Measurements from ENCODE around the gene COA1. TPM values are rescaled to one million over a fixed set of nuclear protein-coding genes. Genes with fewer than 3 reads are reported as not detected.

Gene COA1
- polyA plus RNA-seq, 3 donors, result 25.6 to 57.8 (median 56.2) TPM

DNA sequence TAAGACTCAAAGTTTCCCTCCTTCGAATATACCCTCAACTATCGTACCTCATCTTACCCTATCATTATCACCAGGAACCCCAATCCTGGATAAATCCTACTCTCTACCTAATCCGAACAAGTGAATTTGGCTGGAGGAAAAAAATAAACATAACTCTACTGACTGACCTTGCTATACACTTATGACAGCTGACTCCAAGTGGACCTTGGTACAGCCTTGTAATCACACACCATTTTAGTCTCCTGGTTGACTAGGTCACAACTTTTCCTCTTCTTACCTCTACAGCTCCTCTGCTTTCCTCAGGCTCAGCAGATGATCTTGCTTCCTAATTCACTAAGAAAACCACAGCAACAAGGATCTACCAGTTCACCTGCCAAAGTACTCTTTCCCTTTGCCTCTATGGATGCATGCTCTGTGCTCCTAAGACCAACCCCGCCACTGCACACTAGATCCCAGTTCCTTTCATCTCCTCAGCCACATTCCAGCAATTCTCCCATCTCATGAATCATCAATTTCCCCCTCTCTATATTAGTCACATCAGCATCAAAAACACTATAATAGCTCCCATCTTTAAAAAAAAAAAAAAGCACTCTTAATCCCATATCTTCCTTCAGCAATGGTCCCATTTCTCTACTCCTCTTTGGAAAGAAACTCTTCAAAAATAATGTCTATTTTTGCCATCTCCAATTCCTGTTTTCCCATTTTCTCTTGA, 35.5 kb downstream of the COA1 start:
- TF ChIP-seq, protein P1, sequence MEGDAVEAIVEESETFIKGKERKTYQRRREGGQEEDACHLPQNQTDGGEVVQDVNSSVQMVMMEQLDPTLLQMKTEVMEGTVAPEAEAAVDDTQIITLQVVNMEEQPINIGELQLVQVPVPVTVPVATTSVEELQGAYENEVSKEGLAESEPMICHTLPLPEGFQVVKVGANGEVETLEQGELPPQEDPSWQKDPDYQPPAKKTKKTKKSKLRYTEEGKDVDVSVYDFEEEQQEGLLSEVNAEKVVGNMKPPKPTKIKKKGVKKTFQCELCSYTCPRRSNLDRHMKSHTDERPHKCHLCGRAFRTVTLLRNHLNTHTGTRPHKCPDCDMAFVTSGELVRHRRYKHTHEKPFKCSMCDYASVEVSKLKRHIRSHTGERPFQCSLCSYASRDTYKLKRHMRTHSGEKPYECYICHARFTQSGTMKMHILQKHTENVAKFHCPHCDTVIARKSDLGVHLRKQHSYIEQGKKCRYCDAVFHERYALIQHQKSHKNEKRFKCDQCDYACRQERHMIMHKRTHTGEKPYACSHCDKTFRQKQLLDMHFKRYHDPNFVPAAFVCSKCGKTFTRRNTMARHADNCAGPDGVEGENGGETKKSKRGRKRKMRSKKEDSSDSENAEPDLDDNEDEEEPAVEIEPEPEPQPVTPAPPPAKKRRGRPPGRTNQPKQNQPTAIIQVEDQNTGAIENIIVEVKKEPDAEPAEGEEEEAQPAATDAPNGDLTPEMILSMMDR (IDR thresholded peaks at IDR 0.05), result no peak
- no peaks in the 10 kb centered on the region for H3K27me3 ChIP-seq (ENCODE audit: control insufficient read depth in 2 of 2, insufficient read depth in 2 of 2, low read length in 2 of 2)
- H3K27ac Mint-ChIP-seq, result no peak overlapping the region

DNA sequence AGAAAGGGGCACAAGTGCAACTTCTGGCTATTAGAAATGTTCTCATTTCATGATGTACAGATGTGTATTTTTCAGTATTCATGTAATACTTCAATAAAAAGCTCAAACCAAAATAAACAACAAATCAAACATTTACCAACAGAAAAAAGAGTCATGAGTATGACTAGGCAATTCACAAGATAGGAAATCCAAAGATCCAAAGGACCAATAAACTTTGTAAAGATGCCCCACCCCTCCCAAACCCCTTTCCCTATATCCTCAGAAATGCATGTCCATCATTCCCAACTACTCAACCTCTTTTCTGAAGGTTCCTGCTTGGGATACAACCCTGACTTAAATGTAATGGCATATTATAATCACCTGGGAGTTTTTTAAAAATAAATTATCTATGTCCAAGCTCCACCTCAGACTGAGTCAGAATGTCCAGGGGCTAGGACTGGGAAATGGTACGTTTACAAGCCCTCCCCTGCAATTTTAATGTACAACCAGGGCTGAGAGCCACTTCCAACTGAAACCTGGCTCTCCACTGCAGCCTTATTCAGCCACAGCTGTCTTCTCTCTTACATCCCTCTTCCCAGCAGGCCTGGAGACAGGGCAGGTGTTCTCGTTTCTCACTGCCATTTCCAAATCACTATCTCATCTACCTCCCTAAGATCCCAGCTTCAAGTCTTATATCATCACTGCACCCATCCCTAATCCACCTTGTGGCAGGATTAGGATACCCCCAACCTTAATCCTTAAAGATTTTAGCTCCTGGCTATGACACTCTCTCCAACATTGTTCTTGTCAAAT, 36.5 kb downstream of the COA1 start:
- Histone ChIP-seq H3K79me2 (ENCODE audit: insufficient read depth, low read length) (peaks cover 93% of the 10 kb centered on the region), H3K9ac (ENCODE audit: insufficient read depth, low read length, poor library complexity, severe bottlenecking) (no peak overlapping the region), H3K36me3 (replicated peaks in 1 of 2; ENCODE audit: control insufficient read depth in 1 of 2, insufficient read depth in 2 of 2, low read length in 2 of 2) (no peaks in the 10 kb centered on the region), H3K9me3 (replicated peaks in 1 of 2; ENCODE audit: control insufficient read depth in 1 of 2, insufficient read depth in 1 of 2, low read length in 2 of 2) (peaks cover 2 to 3% of the 10 kb centered on the region in 2 donors), H2AFZ (ENCODE audit: insufficient read depth, low read depth, low read length, poor library complexity, severe bottlenecking) (no peak overlapping the region), H3K27me3 (ENCODE audit: control insufficient read depth in 2 of 2, insufficient read depth in 2 of 2, low read length in 2 of 2) (no peaks in the 10 kb centered on the region), H3K4me2 (replicated peaks; ENCODE audit: extremely low read depth, low read length, poor library complexity, severe bottlenecking) (no peak overlapping the region), H4K20me1 (ENCODE audit: insufficient read depth, low read length) (peaks cover 58% of the 10 kb centered on the region), H3K27ac (ENCODE audit: low read depth in 1 of 2, low read length in 2 of 2) (no peak overlapping the region), H3K4me1 (ENCODE audit: control insufficient read depth in 1 of 2, insufficient read depth in 2 of 2, low read length in 2 of 2) (no peaks in the 10 kb centered on the region), H3K4me3 (replicated peaks in 1 of 3; ENCODE audit: low read depth in 2 of 3, low read length in 3 of 3) (no peak overlapping the region)
- intact Hi-C loops (cut with micrococcal nuclease), result no loop called here
- H3K36me3 Mint-ChIP-seq, result peaks cover 6% of the 10 kb centered on the region in 2 donors
- 77% methylated on average over 2 of the region's 2 CpGs for WGBS (ENCODE audit: insufficient coverage)
- H3K27ac Mint-ChIP-seq, result no peak overlapping the region
- peaks cover 0 to 3% (median 0%) of the 10 kb centered on the region in 3 donors for H3K27me3 Mint-ChIP-seq (ENCODE audit: low read depth in 3 of 3)
- H3K4me3 Mint-ChIP-seq, result no peak overlapping the region
- no peak for DNase-seq
- peaks cover 2% of the 10 kb centered on the region for H3K4me1 Mint-ChIP-seq
- TF ChIP-seq, protein P1 (IDR thresholded peaks at IDR 0.05), result no peak
- peaks cover 0 to 3% (median 3%) of the 10 kb centered on the region in 7 donors for H3K9me3 Mint-ChIP-seq

More for the DNA sequence above, 35.5 kb downstream of the COA1 start:
- Mint-ChIP-seq H3K4me1 (peaks cover 2% of the 10 kb centered on the region), H3K36me3 (no peaks in the 10 kb centered on the region), H3K9me3 (peaks cover 0 to 1% (median 0%) of the 10 kb centered on the region in 7 donors), H3K27me3 (ENCODE audit: low read depth in 3 of 3) (peaks cover 0 to 3% (median 0%) of the 10 kb centered on the region in 3 donors), H3K4me3 (no peak overlapping the region)
- Histone ChIP-seq H3K9ac (ENCODE audit: insufficient read depth, low read length, poor library complexity, severe bottlenecking) (no peak overlapping the region), H3K4me1 (ENCODE audit: control insufficient read depth in 1 of 2, insufficient read depth in 2 of 2, low read length in 2 of 2) (no peaks in the 10 kb centered on the region), H3K79me2 (ENCODE audit: insufficient read depth, low read length) (peaks cover 93% of the 10 kb centered on the region), H3K27ac (ENCODE audit: low read depth in 1 of 2, low read length in 2 of 2) (no peak overlapping the region), H3K4me3 (replicated peaks in 1 of 3; ENCODE audit: low read depth in 2 of 3, low read length in 3 of 3) (no peak overlapping the region), H3K9me3 (replicated peaks in 1 of 2; ENCODE audit: control insufficient read depth in 1 of 2, insufficient read depth in 1 of 2, low read length in 2 of 2) (no peaks in the 10 kb centered on the region), H3K36me3 (replicated peaks in 1 of 2; ENCODE audit: control insufficient read depth in 1 of 2, insufficient read depth in 2 of 2, low read length in 2 of 2) (no peaks in the 10 kb centered on the region), H4K20me1 (ENCODE audit: insufficient read depth, low read length) (peaks cover 67% of the 10 kb centered on the region), H3K4me2 (replicated peaks; ENCODE audit: extremely low read depth, low read length, poor library complexity, severe bottlenecking) (no peak overlapping the region), H2AFZ (ENCODE audit: insufficient read depth, low read depth, low read length, poor library complexity, severe bottlenecking) (no peak overlapping the region)
- intact Hi-C loops (cut with micrococcal nuclease), result no loop called here
- DNase-seq, result no peak
- WGBS (ENCODE audit: insufficient coverage), result 100% methylated on average over 4 of the region's 4 CpGs
